Panc1 (cell line): Measurements from ENCODE around the gene MED23.

ENCODE experiments used
- CTCF ChIP-seq: fragments of 450-650 bp; IDR thresholded peaks from 2 replicates; pipeline ENCODE4 v1.5.1; 2017; ENCODE audit warnings: mild to moderate bottlenecking
- POLR2AphosphoS5 ChIP-seq: IDR thresholded peaks from 2 replicates; pipeline ENCODE4 v1.6.1; 2012; ENCODE audit warnings: mild to moderate bottlenecking, low read depth, low read length, moderate library complexity
- REST ChIP-seq, 2 experiments: IDR thresholded peaks; 2 replicates each; pipeline ENCODE4 v1.6.1; 2011 to 2012; ENCODE audit warnings: low read depth in 2 of 2, control low read depth in 1 of 2, low read length in 1 of 2, mild to moderate bottlenecking in 1 of 2, moderate library complexity in 1 of 2; ENCODE audit not compliant: insufficient read depth in 1 of 2

- TF ChIP-seq CTCF (no peak), REST (IDR thresholded peaks at IDR 0.05; ENCODE audit: insufficient read depth in 1 of 2, low read depth in 2 of 2, low read length in 1 of 2) (no peak), POLR2AphosphoS5 (no peak)
These were observed 28.6 kb upstream of the MED23 start for GRCh38 chr6:131656667-131657066.
